Fibroblast of skin of back (primary cell): ENCODE results near the gene IKZF1. TPM values are rescaled to one million over a fixed set of nuclear protein-coding genes. Genes with fewer than 3 reads are reported as not detected.

Experiments
- DNase-seq: peaks from one replicate; pipeline ENCODE4 v3.0.0-alpha.2; 2013
- polyA plus RNA-seq, 2 experiments: library from polyadenylated mRNA; unstranded; fragments of 120-200 nt; gene quantifications; one replicate each; pipeline ENCODE4 v1.2.1, GENCODE V29; 2013; ENCODE audit not compliant: insufficient read length in 2 of 2

Gene IKZF1
- polyA plus RNA-seq (2013, experiment 1 of 2; ENCODE audit: insufficient read length): 0.23 TPM
- polyA plus RNA-seq (2013, experiment 2 of 2; ENCODE audit: insufficient read length): not detected

- DNase-seq: no peak
Measured at GRCh38 chr7:50304129-50304910, at the start of gene IKZF1. Gene IKZF1, plus strand, starts transcription at chr7:50304716. Its CDS starts 14,346 bp downstream, at chr7:50319062.

GRCh38 chr7:50261593-50261992 is 42.9 kb upstream of the IKZF1 start:
- DNase-seq: no peak

- no peak for DNase-seq
Measured at GRCh38 chr7:50262446-50262845, 42.1 kb upstream of the IKZF1 start.

- DNase-seq: no peak
Measured at GRCh38 chr7:50262916-50263690, 41.4 kb upstream of the IKZF1 start.

- no peak for DNase-seq
Measured at GRCh38 chr7:50264908-50265307, 39.6 kb upstream of the IKZF1 start.

- DNase-seq: no peak
Measured at GRCh38 chr7:50265968-50266634, 38.4 kb upstream of the IKZF1 start.

- DNase-seq: no peak
Measured at GRCh38 chr7:50266635-50267386, 37.7 kb upstream of the IKZF1 start.

- DNase-seq: no peak
Measured at GRCh38 chr7:50267525-50268041, 36.9 kb upstream of the IKZF1 start.

GRCh38 chr7:50268223-50268622 is 36.3 kb upstream of the IKZF1 start:
- no peak for DNase-seq

GRCh38 chr7:50268990-50269389 is 35.5 kb upstream of the IKZF1 start:
- no peak for DNase-seq

- DNase-seq: no peak
Measured at GRCh38 chr7:50270531-50271018, 33.9 kb upstream of the IKZF1 start.

GRCh38 chr7:50272808-50273207 is 31.7 kb upstream of the IKZF1 start:
- no peak for DNase-seq

GRCh38 chr7:50273301-50273700 is 31.2 kb upstream of the IKZF1 start:
- no peak for DNase-seq

GRCh38 chr7:50273870-50274269 is 30.6 kb upstream of the IKZF1 start:
- DNase-seq: no peak

GRCh38 chr7:50274361-50274760 is 30.2 kb upstream of the IKZF1 start:
- DNase-seq: no peak

- DNase-seq: no peak
Measured at GRCh38 chr7:50275430-50275829, 29.1 kb upstream of the IKZF1 start.

GRCh38 chr7:50276483-50276882 is 28.0 kb upstream of the IKZF1 start:
- no peak for DNase-seq

- no peak for DNase-seq
Measured at GRCh38 chr7:50278120-50278519, 26.4 kb upstream of the IKZF1 start.

- DNase-seq: no peak
Measured at GRCh38 chr7:50281680-50282445, 22.7 kb upstream of the IKZF1 start.

GRCh38 chr7:50282813-50283605 is 21.5 kb upstream of the IKZF1 start:
- no peak for DNase-seq
